GM12878 (cell line): Measurements from ENCODE around the gene PDE8B. TPM values are rescaled to one million over a fixed set of nuclear protein-coding genes. Genes with fewer than 3 reads are reported as not detected.

ENCODE experiments used
- ATAC-seq: fragments of 200-7000 bp; cut with Tn5 transposase; 3 replicates; pipeline ENCODE4 v1.9.1; 2020; ENCODE audit warnings: mild to moderate bottlenecking, moderate library complexity
- BruUV-seq: library from RNA; stranded (reverse); fragments of 400-500 nt; replicated peaks from 2 replicates; lab custom pipeline; 2021; lab: Mats Ljungman, UMichigan
- CTCF ChIA-PET: fragments of 300-600 bp; sonication (Branson Sonifier 250); formaldehyde crosslinking; extraction: SDS; loops from one replicate; lab custom pipeline; 2021; ENCODE audit warnings: inconsistent platforms; lab: Yijun Ruan, JAX
- POLR2A ChIA-PET: fragments of 350-600 bp; formaldehyde crosslinking; extraction: SDS; loops from one replicate; lab custom pipeline; 2021; ENCODE audit warnings: inconsistent platforms; lab: Charles Lee
- RAD21 ChIA-PET: fragments of 300-600 bp; sonication (Branson Sonifier 250); formaldehyde crosslinking; loops from one replicate; lab custom pipeline; 2023; ENCODE audit warnings: antibody characterized with exemption; ENCODE audit not compliant: unreplicated experiment; lab: Charles Lee
- SMC1A ChIA-PET: fragments of 300-600 bp; sonication (Branson Sonifier 250); formaldehyde crosslinking; loops from one replicate; lab custom pipeline; 2023; ENCODE audit not compliant: unreplicated experiment, uncharacterized antibody; lab: Charles Lee
- DNase-seq: peaks from one replicate; pipeline ENCODE4 v3.0.0-alpha.2; 2011; ENCODE audit warnings: low read depth, low spot score
- FAIRE-seq: peaks from 3 replicates; lab custom pipeline; 2011; peaks lifted over from hg19 to GRCh38; lab: Jason Lieb, UNC
- H2AFZ ChIP-seq: 2 replicates; pipeline ENCODE4 v1.6.0; 2011; ENCODE audit warnings: low read depth, low read length, control low read depth; ENCODE audit not compliant: control insufficient read depth
- H3K27ac ChIP-seq: 2 replicates; pipeline ENCODE4 v1.5.1; 2011; ENCODE audit warnings: control low read depth; ENCODE audit not compliant: control insufficient read depth, insufficient read depth
- H3K27me3 ChIP-seq, 2 experiments: replicated peaks in 1 of 2; 2 replicates each; pipeline versions ENCODE4 v1.6.0 to v1.6.1; 2011; ENCODE audit warnings: low read length in 1 of 2; ENCODE audit not compliant: control insufficient read depth in 2 of 2, insufficient read depth in 2 of 2
- H3K36me3 ChIP-seq, 2 experiments: 2 replicates each; pipeline ENCODE4 v1.5.1; 2011; ENCODE audit warnings: low read length in 1 of 2; ENCODE audit not compliant: control insufficient read depth in 2 of 2, insufficient read depth in 2 of 2
- H3K4me1 ChIP-seq: 2 replicates; pipeline ENCODE4 v1.6.1; 2011; ENCODE audit warnings: mild to moderate bottlenecking, low read length, moderate library complexity, mixed read lengths; ENCODE audit not compliant: control insufficient read depth, insufficient read depth
- H3K4me2 ChIP-seq: 2 replicates; pipeline ENCODE4 v1.6.0; 2011; ENCODE audit warnings: control low read depth; ENCODE audit not compliant: control insufficient read depth, insufficient read depth
- H3K4me3 ChIP-seq: fragments of 200-600 bp; sonication (generic); 2 replicates; pipeline ENCODE4 v1.5.1; 2016
- H3K79me2 ChIP-seq: 2 replicates; pipeline ENCODE4 v1.6.0; 2011; ENCODE audit warnings: low read length; ENCODE audit not compliant: control insufficient read depth, insufficient read depth
- H3K9ac ChIP-seq: 2 replicates; pipeline ENCODE4 v1.8.0; 2011; ENCODE audit warnings: low read length, control low read depth, mixed read lengths; ENCODE audit not compliant: control insufficient read depth, insufficient read depth
- H3K9me3 ChIP-seq: replicated peaks from 3 replicates; pipeline ENCODE4 v1.5.1; 2011; ENCODE audit warnings: mild to moderate bottlenecking, low read length; ENCODE audit not compliant: control insufficient read depth, insufficient read depth
- H4K20me1 ChIP-seq: 2 replicates; pipeline ENCODE4 v1.6.0; 2011; ENCODE audit not compliant: control insufficient read depth, insufficient read depth
- BACH1 ChIP-seq: fragments of 450-650 bp; IDR thresholded peaks from 2 replicates; pipeline ENCODE4 v1.6.1; 2017; ENCODE audit warnings: mild to moderate bottlenecking, borderline replicate concordance
- CEBPB ChIP-seq, 2 experiments: fragments of 150-350 bp in 1 of 2; IDR thresholded peaks; 2 replicates each; pipeline ENCODE4 v1.6.1; 2012 to 2014; ENCODE audit warnings: low read depth in 2 of 2, low read length in 2 of 2, borderline replicate concordance in 1 of 2, inconsistent platforms in 1 of 2
- CHD1 ChIP-seq: IDR thresholded peaks from 2 replicates; pipeline ENCODE4 v1.6.1; 2012; ENCODE audit warnings: low read depth, low read length, improper control_type of control experiment
- HSF1 ChIP-seq: fragments of 150-350 bp; IDR thresholded peaks from 2 replicates; pipeline ENCODE4 v1.6.1; 2014; ENCODE audit warnings: mild to moderate bottlenecking, low read depth, low read length
- MYB ChIP-seq: fragments of 150-350 bp; IDR thresholded peaks from 2 replicates; pipeline ENCODE4 v1.6.1; 2014; ENCODE audit warnings: mild to moderate bottlenecking, low read depth, low read length, borderline replicate concordance
- NFIC ChIP-seq: IDR thresholded peaks from 2 replicates; pipeline ENCODE4 v1.6.1; 2012; ENCODE audit warnings: low read depth, mild to moderate bottlenecking, inconsistent platforms, low read length, moderate library complexity
- POU2F2 ChIP-seq: IDR thresholded peaks from 3 replicates; pipeline ENCODE4 v1.6.1; 2011; ENCODE audit warnings: low read depth, mild to moderate bottlenecking, low read length, borderline replicate concordance
- STAT1 ChIP-seq: fragments of 450-650 bp; conservative IDR thresholded peaks from 2 replicates; pipeline ENCODE4 v1.6.1; 2014; ENCODE audit warnings: antibody characterized with exemption, mild to moderate bottlenecking
- YBX1 ChIP-seq: fragments of 450-650 bp; IDR thresholded peaks from 2 replicates; pipeline ENCODE4 v1.6.1; 2016; ENCODE audit warnings: antibody characterized with exemption
- ZBTB11 ChIP-seq: fragments of 450-650 bp; formaldehyde crosslinking; IDR thresholded peaks from 2 replicates; pipeline ENCODE4 v1.5.0; 2022; ENCODE audit warnings: mild to moderate bottlenecking, missing genetic modification characterization
- ZNF384 ChIP-seq: IDR thresholded peaks from 2 replicates; pipeline ENCODE4 v1.6.1; 2012; ENCODE audit warnings: low read depth, mild to moderate bottlenecking, low read length, improper control_type of control experiment, borderline replicate concordance
- WGBS: methylation state at CpG from one replicate; pipeline ENCODE4 v1.1.6; 2016; ENCODE audit warnings: low lambda C conversion rate; ENCODE audit not compliant: insufficient replicate concordance, insufficient coverage; ENCODE audit errors: missing lambda C conversion rate; 5-methylcytosine and 5-hydroxymethylcytosine counted together
- in situ Hi-C: fragments of 300-500 bp; cut with MboI; formaldehyde crosslinking; loops from 9 replicates; pipeline ENCODE4 v1.14.3; 2018; ENCODE audit warnings: mixed read lengths
- intact Hi-C: fragments of 100-400 bp; cut with micrococcal nuclease; formaldehyde crosslinking; loops from one replicate; pipeline ENCODE4 v1.14.2; 2022; ENCODE audit not compliant: unreplicated experiment
- polyA plus RNA-seq, 11 experiments: library from polyadenylated mRNA; depleted of rRNA in 4 of 11; unstranded in 6 of 11; stranded (reverse) in 5 of 11; fragments of >200 nt; fragmentation: Nextera tagmentation in 4 of 11; fragmentation: Illumina TruSeq in 1 of 11; extraction: Ambion mirVana in 4 of 11; extraction: Trizol in 1 of 11; gene quantifications; 1 replicate in 1 of 11; 2 replicates in 10 of 11; pipeline versions ENCODE4 v1.2.1 to v1.2.3, GENCODE V29; 2011 to 2016; ENCODE audit warnings: inconsistent platforms in 2 of 11, missing spikeins in 2 of 11, low read depth in 1 of 11
- total RNA-seq, 4 experiments: library from RNA; depleted of rRNA in 3 of 4; stranded (reverse); fragments of >200 nt in 3 of 4; fragmentation: Illumina TruSeq in 1 of 4; extraction: Trizol in 1 of 4; gene quantifications; 2 replicates each; pipeline versions ENCODE4 v1.2.1 to v1.2.3, GENCODE V29; 2013 to 2021
- TF ChIP-seq, protein P1 (sequence below): fragments of 450-650 bp; formaldehyde crosslinking; IDR thresholded peaks from 2 replicates; pipeline ENCODE4 v1.4.0; 2022; ENCODE audit warnings: mild to moderate bottlenecking, moderate library complexity

Gene PDE8B
- total and polyA plus RNA-seq, 10 of the 15 experiments (the other 5 are each of a cell fraction or from before 2014, with no cell fraction given), result 0.03 to 0.44 (median 0.20) TPM; not detected in 3

GRCh38 chr5:77402796-77403195 lies 192.3 kb downstream of the PDE8B start:
- ChIA-PET CTCF (no interaction called here), SMC1A (interaction anchor here (1.4 kb wide), 1 partner anchor 258 kb away, joined by 3 read pairs; no protein-coding TSS in a partner anchor), POLR2A (no interaction called here), RAD21 (no interaction called here)
- H3K36me3 ChIP-seq, result no peaks in the 10 kb centered on the region
- H4K20me1 ChIP-seq, result no peaks in the 10 kb centered on the region
- no peak overlapping the region for H3K27ac ChIP-seq
- no peak for FAIRE-seq
- ATAC-seq, result no peak
- no peak overlapping the region for H3K4me3 ChIP-seq
- H3K27me3 ChIP-seq, result no peaks in the 10 kb centered on the region
- intact Hi-C loops (no loop called here), in situ Hi-C loops (no loop called here)
- TF ChIP-seq STAT1 (no peak), HSF1 (no peak), MYB (no peak), POU2F2 (no peak), YBX1 (no peak), CHD1 (no peak), CEBPB (IDR thresholded peaks at IDR 0.05; ENCODE audit: borderline replicate concordance in 1 of 2, low read depth in 2 of 2, low read length in 2 of 2) (no peak), ZNF384 (no peak), BACH1 (no peak), ZBTB11 (no peak), NFIC (no peak)
- TF ChIP-seq, protein P1, sequence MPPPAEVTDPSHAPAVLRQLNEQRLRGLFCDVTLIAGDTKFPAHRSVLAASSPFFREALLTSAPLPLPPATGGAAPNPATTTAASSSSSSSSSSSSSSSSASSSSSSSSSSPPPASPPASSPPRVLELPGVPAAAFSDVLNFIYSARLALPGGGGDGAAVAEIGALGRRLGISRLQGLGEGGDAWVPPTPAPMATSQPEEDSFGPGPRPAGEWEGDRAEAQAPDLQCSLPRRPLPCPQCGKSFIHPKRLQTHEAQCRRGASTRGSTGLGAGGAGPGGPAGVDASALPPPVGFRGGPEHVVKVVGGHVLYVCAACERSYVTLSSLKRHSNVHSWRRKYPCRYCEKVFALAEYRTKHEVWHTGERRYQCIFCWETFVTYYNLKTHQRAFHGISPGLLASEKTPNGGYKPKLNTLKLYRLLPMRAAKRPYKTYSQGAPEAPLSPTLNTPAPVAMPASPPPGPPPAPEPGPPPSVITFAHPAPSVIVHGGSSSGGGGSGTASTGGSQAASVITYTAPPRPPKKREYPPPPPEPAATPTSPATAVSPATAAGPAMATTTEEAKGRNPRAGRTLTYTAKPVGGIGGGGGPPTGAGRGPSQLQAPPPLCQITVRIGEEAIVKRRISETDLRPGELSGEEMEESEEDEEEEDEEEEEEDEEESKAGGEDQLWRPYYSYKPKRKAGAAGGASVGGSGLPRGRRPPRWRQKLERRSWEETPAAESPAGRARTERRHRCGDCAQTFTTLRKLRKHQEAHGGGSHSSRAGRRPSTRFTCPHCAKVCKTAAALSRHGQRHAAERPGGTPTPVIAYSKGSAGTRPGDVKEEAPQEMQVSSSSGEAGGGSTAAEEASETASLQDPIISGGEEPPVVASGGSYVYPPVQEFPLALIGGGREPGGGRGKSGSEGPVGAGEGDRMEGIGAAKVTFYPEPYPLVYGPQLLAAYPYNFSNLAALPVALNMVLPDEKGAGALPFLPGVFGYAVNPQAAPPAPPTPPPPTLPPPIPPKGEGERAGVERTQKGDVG (CRISPR knock-in tag), result no peak
- H3K4me2 ChIP-seq, result no peak overlapping the region
- H2AFZ ChIP-seq, result no peak overlapping the region
- no peaks in the 10 kb centered on the region for H3K9me3 ChIP-seq
- no peak overlapping the region for H3K9ac ChIP-seq
- no peak for DNase-seq
- no peaks in the 10 kb centered on the region for H3K4me1 ChIP-seq
- 93% methylated on average over 6 of the region's 6 CpGs for WGBS
- no TSS peak for BruUV-seq
- no peaks in the 10 kb centered on the region for H3K79me2 ChIP-seq
